Neural cell (in vitro differentiated cells): ENCODE data around the gene NSFL1C.

ENCODE experiments used
- EP300 ChIP-seq: fragments of 450-650 bp; conservative IDR thresholded peaks from 2 replicates; pipeline ENCODE4 v1.6.1; 2014; ENCODE audit warnings: antibody characterized with exemption, mild to moderate bottlenecking, moderate library complexity; ENCODE audit not compliant: poor library complexity, severe bottlenecking
- EZH2 ChIP-seq: fragments of 200-600, 300-800 bp; shearing (Covaris generic), sonication (generic); IDR thresholded peaks from 2 replicates; pipeline ENCODE4 v1.6.1; 2014; ENCODE audit warnings: antibody characterized with exemption, low read length, borderline replicate concordance, mild to moderate bottlenecking; ENCODE audit not compliant: insufficient read depth, poor library complexity, severe bottlenecking
- RAD21 ChIP-seq: fragments of 450-650 bp; conservative IDR thresholded peaks from 2 replicates; pipeline ENCODE4 v1.6.1; 2014; ENCODE audit warnings: antibody characterized with exemption, mild to moderate bottlenecking, moderate library complexity
- TF ChIP-seq, protein P1 (sequence below): fragments of 450-650 bp; IDR thresholded peaks from 2 replicates; pipeline ENCODE4 v1.5.1; 2014; ENCODE audit warnings: antibody characterized with exemption, mild to moderate bottlenecking, moderate library complexity; ENCODE audit not compliant: poor library complexity, severe bottlenecking
- TF ChIP-seq, protein P2 (sequence below): IDR thresholded peaks from 2 replicates; pipeline ENCODE4 v1.6.1; 2012; ENCODE audit warnings: borderline replicate concordance

GRCh38 chr20:1462001-1462400, 4.6 kb downstream of the NSFL1C start:
- TF ChIP-seq, protein P1, sequence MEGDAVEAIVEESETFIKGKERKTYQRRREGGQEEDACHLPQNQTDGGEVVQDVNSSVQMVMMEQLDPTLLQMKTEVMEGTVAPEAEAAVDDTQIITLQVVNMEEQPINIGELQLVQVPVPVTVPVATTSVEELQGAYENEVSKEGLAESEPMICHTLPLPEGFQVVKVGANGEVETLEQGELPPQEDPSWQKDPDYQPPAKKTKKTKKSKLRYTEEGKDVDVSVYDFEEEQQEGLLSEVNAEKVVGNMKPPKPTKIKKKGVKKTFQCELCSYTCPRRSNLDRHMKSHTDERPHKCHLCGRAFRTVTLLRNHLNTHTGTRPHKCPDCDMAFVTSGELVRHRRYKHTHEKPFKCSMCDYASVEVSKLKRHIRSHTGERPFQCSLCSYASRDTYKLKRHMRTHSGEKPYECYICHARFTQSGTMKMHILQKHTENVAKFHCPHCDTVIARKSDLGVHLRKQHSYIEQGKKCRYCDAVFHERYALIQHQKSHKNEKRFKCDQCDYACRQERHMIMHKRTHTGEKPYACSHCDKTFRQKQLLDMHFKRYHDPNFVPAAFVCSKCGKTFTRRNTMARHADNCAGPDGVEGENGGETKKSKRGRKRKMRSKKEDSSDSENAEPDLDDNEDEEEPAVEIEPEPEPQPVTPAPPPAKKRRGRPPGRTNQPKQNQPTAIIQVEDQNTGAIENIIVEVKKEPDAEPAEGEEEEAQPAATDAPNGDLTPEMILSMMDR: no peak
- TF ChIP-seq RAD21 (no peak), EZH2 (no peak), EP300 (no peak)
- TF ChIP-seq, protein P2, sequence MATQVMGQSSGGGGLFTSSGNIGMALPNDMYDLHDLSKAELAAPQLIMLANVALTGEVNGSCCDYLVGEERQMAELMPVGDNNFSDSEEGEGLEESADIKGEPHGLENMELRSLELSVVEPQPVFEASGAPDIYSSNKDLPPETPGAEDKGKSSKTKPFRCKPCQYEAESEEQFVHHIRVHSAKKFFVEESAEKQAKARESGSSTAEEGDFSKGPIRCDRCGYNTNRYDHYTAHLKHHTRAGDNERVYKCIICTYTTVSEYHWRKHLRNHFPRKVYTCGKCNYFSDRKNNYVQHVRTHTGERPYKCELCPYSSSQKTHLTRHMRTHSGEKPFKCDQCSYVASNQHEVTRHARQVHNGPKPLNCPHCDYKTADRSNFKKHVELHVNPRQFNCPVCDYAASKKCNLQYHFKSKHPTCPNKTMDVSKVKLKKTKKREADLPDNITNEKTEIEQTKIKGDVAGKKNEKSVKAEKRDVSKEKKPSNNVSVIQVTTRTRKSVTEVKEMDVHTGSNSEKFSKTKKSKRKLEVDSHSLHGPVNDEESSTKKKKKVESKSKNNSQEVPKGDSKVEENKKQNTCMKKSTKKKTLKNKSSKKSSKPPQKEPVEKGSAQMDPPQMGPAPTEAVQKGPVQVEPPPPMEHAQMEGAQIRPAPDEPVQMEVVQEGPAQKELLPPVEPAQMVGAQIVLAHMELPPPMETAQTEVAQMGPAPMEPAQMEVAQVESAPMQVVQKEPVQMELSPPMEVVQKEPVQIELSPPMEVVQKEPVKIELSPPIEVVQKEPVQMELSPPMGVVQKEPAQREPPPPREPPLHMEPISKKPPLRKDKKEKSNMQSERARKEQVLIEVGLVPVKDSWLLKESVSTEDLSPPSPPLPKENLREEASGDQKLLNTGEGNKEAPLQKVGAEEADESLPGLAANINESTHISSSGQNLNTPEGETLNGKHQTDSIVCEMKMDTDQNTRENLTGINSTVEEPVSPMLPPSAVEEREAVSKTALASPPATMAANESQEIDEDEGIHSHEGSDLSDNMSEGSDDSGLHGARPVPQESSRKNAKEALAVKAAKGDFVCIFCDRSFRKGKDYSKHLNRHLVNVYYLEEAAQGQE: no peak
